Activated naive CD8-positive, alpha-beta T cell treated with anti-CD3 and anti-CD28 coated beads, Interleukin-2, amount 10 ng/mL, durations not matched to agents 7 days and 5 days (primary cell): ENCODE results near the gene CEBPE. TPM values are rescaled to one million over a fixed set of nuclear protein-coding genes. Genes with fewer than 3 reads are reported as not detected.
A peak's percentile ranks its signal among the peaks of the same experiment; 100 is the strongest.

Experiments
- ATAC-seq: fragments of 150-1000 bp; cut with Tn5 transposase; one replicate; pipeline ENCODE4 v1.10.0; 2021; ENCODE audit warnings: low read depth, moderate library complexity
- POLR2A ChIA-PET: fragments of 350-600 bp; sonication (Branson Sonifier 250); formaldehyde crosslinking; loops from one replicate; lab custom pipeline; 2021; ENCODE audit warnings: antibody characterized with exemption; lab: Charles Lee
- DNase-seq: peaks from one replicate; pipeline ENCODE4 v3.0.0; 2021
- H3K27ac Mint-ChIP-seq: one replicate; pipeline ENCODE4 v1.8.0; 2022; ENCODE audit warnings: mild to moderate bottlenecking, mixed read lengths
- H3K27me3 Mint-ChIP-seq: one replicate; pipeline ENCODE4 v1.8.0; 2022; ENCODE audit warnings: mild to moderate bottlenecking, moderate library complexity, mixed read lengths
- H3K36me3 Mint-ChIP-seq: one replicate; pipeline ENCODE4 v1.8.0; 2021; ENCODE audit warnings: mild to moderate bottlenecking, mixed read lengths
- H3K4me1 Mint-ChIP-seq: one replicate; pipeline ENCODE4 v1.8.0; 2021; ENCODE audit warnings: mixed read lengths
- H3K4me3 Mint-ChIP-seq: one replicate; pipeline ENCODE4 v1.8.0; 2022; ENCODE audit warnings: mild to moderate bottlenecking, moderate library complexity, mixed read lengths
- H3K9me3 Mint-ChIP-seq: one replicate; pipeline ENCODE4 v1.8.0; 2021; ENCODE audit warnings: mixed read lengths
- total RNA-seq, 2 experiments: library from RNA; stranded (reverse); gene quantifications; one replicate each; pipeline ENCODE4 v1.2.3, GENCODE V29; 2021

The CEBPE gene
- total RNA-seq, 2 experiments from 2014 or later: 1.8 to 2.1 TPM

DNA sequence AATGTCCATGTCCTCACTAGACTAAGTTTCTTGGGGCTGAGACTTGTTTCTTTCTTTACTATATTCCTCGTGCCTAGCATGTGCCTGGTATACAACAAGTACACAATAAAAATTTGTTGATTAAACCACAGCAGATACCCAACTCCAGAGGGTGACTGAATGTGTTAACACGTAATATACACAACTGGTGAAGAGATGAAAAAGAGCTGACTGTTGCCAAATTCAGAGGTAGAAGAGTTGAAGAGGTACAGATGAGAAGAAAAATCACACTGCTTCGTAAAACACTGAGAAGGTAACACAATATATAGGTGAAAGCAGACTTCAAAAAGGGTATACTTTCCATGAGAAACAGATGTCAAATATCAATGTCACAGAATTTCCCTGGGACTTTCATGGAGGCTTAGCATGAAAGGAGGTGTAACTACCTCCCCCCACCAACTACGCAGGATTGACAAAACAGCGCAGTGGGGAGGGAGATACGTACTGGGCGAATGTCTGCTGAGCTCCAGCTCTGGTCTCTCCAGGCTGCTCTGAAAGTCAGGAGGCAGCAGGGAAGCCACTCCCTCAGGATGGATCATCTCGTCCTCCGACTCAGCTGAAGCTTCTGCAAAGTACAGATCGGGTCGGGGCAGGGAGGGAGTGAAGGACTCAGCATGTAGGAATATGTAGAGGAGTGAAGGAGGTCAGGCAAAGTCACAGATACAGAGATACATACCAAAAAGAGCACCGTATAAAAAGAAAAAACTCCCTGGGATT is 29.4 kb downstream of the CEBPE start:
- POLR2A ChIA-PET: interaction anchor here (1.0 kb wide), 1 partner anchor 133 kb away, joined by 3 read pairs; the partner anchor contains the start of gene HAUS4
- no peak for DNase-seq
- Mint-ChIP-seq H3K4me3 (no peak overlapping the region), H3K4me1 (peaks cover 22% of the 10 kb centered on the region), H3K36me3 (peaks cover 29% of the 10 kb centered on the region), H3K9me3 (no peaks in the 10 kb centered on the region), H3K27me3 (no peaks in the 10 kb centered on the region), H3K27ac (no peak overlapping the region)
- ATAC-seq: no peak

- Mint-ChIP-seq H3K36me3 (peaks cover 25% of the 10 kb centered on the region), H3K9me3 (no peaks in the 10 kb centered on the region), H3K4me3 (no peak overlapping the region), H3K27me3 (no peaks in the 10 kb centered on the region), H3K4me1 (peaks cover 9% of the 10 kb centered on the region), H3K27ac (no peak overlapping the region)
- no peak for ATAC-seq
- no peak for DNase-seq
- POLR2A ChIA-PET: interaction anchor here (2.1 kb wide), 1 partner anchor 8 kb away, joined by 6 read pairs; the partner anchor contains the start of genes ACIN1 and C14orf119
These were observed 32.5 kb downstream of the CEBPE start for GRCh38 chr14:23086565-23086964.

- no peak for DNase-seq
- Mint-ChIP-seq H3K4me1 (peaks cover 7% of the 10 kb centered on the region), H3K36me3 (peaks cover 32% of the 10 kb centered on the region), H3K27ac (no peak overlapping the region), H3K9me3 (no peaks in the 10 kb centered on the region), H3K4me3 (no peak overlapping the region), H3K27me3 (no peaks in the 10 kb centered on the region)
- POLR2A ChIA-PET: interaction anchor here (2.1 kb wide), 1 partner anchor 9 kb away, joined by 6 read pairs; the partner anchor contains the start of genes ACIN1 and C14orf119
- ATAC-seq: no peak
These were observed 33.6 kb downstream of the CEBPE start for GRCh38 chr14:23085458-23085857.

GRCh38 chr14:23080474-23080873 is 38.6 kb downstream of the CEBPE start:
- POLR2A ChIA-PET: interaction anchor here (0.5 kb wide), 1 partner anchor 19 kb away, joined by 5 read pairs; no protein-coding TSS in a partner anchor
- Mint-ChIP-seq H3K36me3 (peaks cover 27% of the 10 kb centered on the region), H3K27me3 (no peaks in the 10 kb centered on the region), H3K27ac (no peak overlapping the region), H3K4me1 (peaks cover 2% of the 10 kb centered on the region), H3K4me3 (no peak overlapping the region), H3K9me3 (no peaks in the 10 kb centered on the region)
- DNase-seq (no peak), ATAC-seq (no peak)

GRCh38 chr14:23079716-23080115 is 39.3 kb downstream of the CEBPE start:
- POLR2A ChIA-PET: no interaction called here
- peak overlapping the region; percentile 22 for H3K27ac Mint-ChIP-seq
- no peak for ATAC-seq

DNA sequence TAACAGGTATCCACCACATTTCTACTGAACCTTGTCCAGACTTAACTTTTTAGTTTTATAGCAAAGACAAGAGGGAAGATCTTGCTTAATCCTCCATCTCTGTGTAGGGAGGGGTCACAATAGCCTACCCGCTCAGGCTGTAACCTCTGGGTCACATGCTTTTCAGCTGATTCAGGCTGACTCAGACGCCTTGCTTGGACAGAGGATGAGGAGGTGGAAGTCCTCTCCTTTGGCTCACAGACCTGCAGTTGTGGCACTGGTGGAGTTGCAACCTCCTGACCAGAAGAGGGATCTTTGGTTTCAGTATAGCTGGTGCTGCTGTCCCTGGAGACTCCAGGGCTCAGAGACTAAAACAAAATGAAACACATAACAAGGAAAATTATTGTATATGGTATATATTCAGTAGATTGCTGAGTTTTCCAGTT is 40.4 kb downstream of the CEBPE start:
- peaks cover 4% of the 10 kb centered on the region for H3K4me1 Mint-ChIP-seq
- ATAC-seq: no peak
- H3K27ac Mint-ChIP-seq: no peak overlapping the region

More at GRCh38 chr14:23079716-23080115, 39.3 kb downstream of the CEBPE start:
- no peak for DNase-seq
- Mint-ChIP-seq H3K36me3 (peaks cover 28% of the 10 kb centered on the region), H3K27me3 (no peaks in the 10 kb centered on the region), H3K9me3 (no peaks in the 10 kb centered on the region), H3K4me3 (no peak overlapping the region), H3K4me1 (peaks cover 4% of the 10 kb centered on the region)

DNA sequence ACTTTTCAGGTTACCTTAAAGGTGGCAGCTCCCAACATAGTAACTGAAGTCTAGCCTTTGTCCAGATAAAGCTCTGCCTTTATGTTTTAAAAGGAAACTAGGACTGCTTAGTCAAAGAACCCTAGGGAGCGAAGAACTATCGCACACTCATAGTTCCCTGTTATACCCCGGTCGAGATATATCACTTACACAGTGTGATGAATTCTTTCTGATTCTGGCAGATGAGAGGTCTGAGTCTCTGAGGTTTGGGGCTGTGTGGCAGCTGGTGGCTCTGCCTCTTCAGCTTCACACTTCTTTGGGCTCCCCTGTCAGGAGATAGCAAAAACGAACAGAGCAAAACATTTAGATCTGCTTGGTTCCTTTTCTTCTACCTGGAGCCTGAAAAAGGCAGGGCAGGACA is 41.1 kb downstream of the CEBPE start:
- DNase-seq (no peak), ATAC-seq (no peak)
- peaks cover 4% of the 10 kb centered on the region for H3K4me1 Mint-ChIP-seq
- POLR2A ChIA-PET: interaction anchor here (0.6 to 1.7 kb wide), 2 partner anchors 18 to 121 kb away, joined by 3 to 4 read pairs; partner anchors contain the start of genes ACIN1, C14orf119 and HAUS4
- no peak overlapping the region for H3K4me3 Mint-ChIP-seq
- H3K27me3 Mint-ChIP-seq: no peaks in the 10 kb centered on the region
- peaks cover 25% of the 10 kb centered on the region for H3K36me3 Mint-ChIP-seq
- no peaks in the 10 kb centered on the region for H3K9me3 Mint-ChIP-seq
- H3K27ac Mint-ChIP-seq: no peak overlapping the region

More for the DNA sequence above, 40.4 kb downstream of the CEBPE start:
- Mint-ChIP-seq H3K9me3 (no peaks in the 10 kb centered on the region), H3K36me3 (peaks cover 25% of the 10 kb centered on the region), H3K27me3 (no peaks in the 10 kb centered on the region), H3K4me3 (no peak overlapping the region)
- DNase-seq: no peak
- POLR2A ChIA-PET: no interaction called here

- Mint-ChIP-seq H3K27ac (no peak overlapping the region), H3K4me1 (peaks cover 4% of the 10 kb centered on the region), H3K4me3 (no peak overlapping the region), H3K27me3 (no peaks in the 10 kb centered on the region), H3K36me3 (peaks cover 25% of the 10 kb centered on the region), H3K9me3 (no peaks in the 10 kb centered on the region)
- POLR2A ChIA-PET: interaction anchor here (0.6 to 1.7 kb wide), 3 partner anchors 15 to 43 kb away, joined by 4 to 6 read pairs (median 4); partner anchors contain the start of genes ACIN1 and C14orf119
- no peak for ATAC-seq
- DNase-seq: no peak
These were observed 42.2 kb downstream of the CEBPE start for GRCh38 chr14:23076785-23077408.

DNA sequence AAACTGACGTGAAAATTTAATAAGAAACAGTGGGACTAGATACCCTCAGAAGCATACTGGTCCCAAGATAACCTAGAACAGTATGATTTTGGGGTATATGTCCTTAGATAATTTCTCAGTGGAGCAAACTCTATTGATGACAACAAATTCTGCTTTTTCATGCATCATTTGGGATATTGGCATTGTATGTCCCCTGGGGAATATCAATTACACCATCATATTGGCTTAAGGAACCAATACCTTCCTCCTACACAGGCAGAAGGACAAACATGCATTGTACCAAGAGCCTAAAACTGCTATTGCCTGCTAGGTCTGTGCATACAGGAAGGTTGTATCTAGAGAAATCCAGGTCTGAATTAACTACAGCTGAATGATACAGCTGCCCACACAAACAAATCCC is 44.1 kb downstream of the CEBPE start:
- ATAC-seq (no peak), DNase-seq (no peak)
- peaks cover 15% of the 10 kb centered on the region for H3K36me3 Mint-ChIP-seq
- peaks cover 15% of the 10 kb centered on the region for H3K4me1 Mint-ChIP-seq
- H3K27me3 Mint-ChIP-seq: no peaks in the 10 kb centered on the region
- POLR2A ChIA-PET: no interaction called here
- no peak overlapping the region for H3K4me3 Mint-ChIP-seq
- no peaks in the 10 kb centered on the region for H3K9me3 Mint-ChIP-seq
- no peak overlapping the region for H3K27ac Mint-ChIP-seq

- peak overlapping the region; percentile 88 for H3K27ac Mint-ChIP-seq
- H3K9me3 Mint-ChIP-seq: no peaks in the 10 kb centered on the region
- POLR2A ChIA-PET: interaction anchor here (0.6 to 3.2 kb wide), 11 partner anchors 10 to 483 kb away, joined by 3 to 29 read pairs (median 4); partner anchors contain the start of genes ACIN1, C14orf119, DAD1 and PABPN1
- H3K4me3 Mint-ChIP-seq: peak overlapping the region; percentile 93
- H3K27me3 Mint-ChIP-seq: no peaks in the 10 kb centered on the region
- H3K36me3 Mint-ChIP-seq: peaks cover 15% of the 10 kb centered on the region
- peaks cover 15% of the 10 kb centered on the region for H3K4me1 Mint-ChIP-seq
- ATAC-seq: no peak
- DNase-seq: no peak
These were observed 47.0 kb downstream of the CEBPE start for GRCh38 chr14:23071921-23072539.

DNA sequence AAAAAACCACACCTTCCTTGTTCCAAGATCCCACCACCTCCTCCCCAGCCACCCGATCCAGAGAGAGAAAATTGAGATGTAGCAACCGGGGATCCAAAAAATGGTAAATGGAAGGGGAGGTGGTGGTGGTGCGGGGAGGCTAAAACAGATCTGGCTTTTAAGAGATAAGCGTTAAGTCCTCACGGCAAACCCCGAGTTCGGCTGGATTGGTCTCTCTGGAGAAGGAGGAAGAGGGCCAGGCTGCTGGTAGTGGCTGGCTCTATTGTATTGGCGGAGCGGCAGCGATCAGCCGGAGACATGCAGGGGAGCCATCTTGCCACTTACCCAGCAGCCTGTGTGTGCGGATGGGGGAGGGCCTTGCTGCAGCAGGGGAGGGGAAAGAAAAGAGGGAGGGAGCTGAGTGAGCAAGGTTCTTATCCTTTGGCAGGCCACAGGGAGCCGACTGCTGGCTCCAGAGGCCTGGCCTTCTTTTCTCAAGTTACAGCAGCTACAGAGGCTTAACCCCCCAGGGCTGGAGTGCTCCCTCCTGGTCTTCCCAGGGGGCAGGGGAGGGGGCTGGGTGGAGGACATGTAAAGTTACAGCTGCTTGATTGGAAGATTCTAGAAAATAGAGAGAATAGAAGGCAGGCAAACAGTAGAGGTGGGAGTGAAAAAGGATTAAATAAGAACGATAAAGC is 47.7 kb downstream of the CEBPE start:
- peak overlapping the region; percentile 93 for H3K4me3 Mint-ChIP-seq
- no peaks in the 10 kb centered on the region for H3K27me3 Mint-ChIP-seq
- peaks cover 15% of the 10 kb centered on the region for H3K4me1 Mint-ChIP-seq
- H3K27ac Mint-ChIP-seq: peak overlapping the region; percentile 88
- POLR2A ChIA-PET: interaction anchor here (0.6 to 3.2 kb wide), 13 partner anchors 9 to 482 kb away, joined by 3 to 29 read pairs (median 4); partner anchors contain the start of genes ACIN1, C14orf119, DAD1 and HAUS4
- ATAC-seq (peak; percentile 97), DNase-seq (peak; percentile 75)
- no peaks in the 10 kb centered on the region for H3K9me3 Mint-ChIP-seq
- peaks cover 15% of the 10 kb centered on the region for H3K36me3 Mint-ChIP-seq

DNA sequence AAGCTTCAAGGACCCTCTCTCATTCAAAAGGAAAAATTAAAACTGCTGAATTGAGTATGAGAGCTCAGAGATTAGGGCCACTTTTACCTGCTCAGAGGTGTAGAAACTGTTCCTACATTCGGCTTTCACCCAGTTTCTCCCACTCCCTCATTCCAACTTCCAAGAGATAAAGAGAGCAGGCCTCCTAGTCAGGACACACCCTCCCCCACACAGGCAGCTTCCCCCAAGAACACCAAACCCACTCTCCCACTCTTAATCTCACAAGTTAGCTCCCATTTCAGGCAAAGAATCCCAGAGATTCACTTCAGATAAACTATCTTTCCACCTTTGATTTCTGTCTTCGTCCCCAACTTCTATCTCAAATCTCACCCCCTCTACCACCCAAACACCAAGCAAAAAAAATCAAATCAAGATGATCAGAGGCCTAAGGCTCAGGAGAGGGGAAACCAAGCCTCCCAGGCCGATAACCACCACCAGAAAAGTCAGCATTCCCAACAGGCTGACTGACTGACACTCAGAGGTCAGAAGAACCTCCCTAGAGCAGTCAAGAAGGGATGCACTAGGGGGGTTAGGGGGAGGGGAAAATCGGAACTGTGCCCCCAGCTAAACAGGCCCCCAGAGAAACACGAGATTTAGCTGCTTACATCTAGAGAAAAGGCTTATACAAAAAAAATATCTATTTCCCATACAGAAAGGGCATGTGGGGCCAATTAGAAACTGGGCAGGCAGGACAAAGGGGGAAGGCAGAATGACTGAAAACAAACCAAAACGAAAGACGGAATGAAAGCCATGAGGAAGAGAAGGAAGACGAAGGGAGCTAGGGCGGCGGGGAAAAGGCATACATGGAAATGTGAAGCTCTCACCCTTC is 48.6 kb downstream of the CEBPE start:
- peaks cover 15% of the 10 kb centered on the region for H3K4me1 Mint-ChIP-seq
- ATAC-seq (no peak), DNase-seq (no peak)
- H3K27ac Mint-ChIP-seq: peak overlapping the region; percentile 88
- POLR2A ChIA-PET: interaction anchor here (0.6 to 3.2 kb wide), 8 partner anchors 8 to 251 kb away, joined by 3 to 29 read pairs (median 4); partner anchors contain the start of genes ACIN1, C14orf119, HAUS4 and PABPN1
- peaks cover 10% of the 10 kb centered on the region for H3K36me3 Mint-ChIP-seq
- no peaks in the 10 kb centered on the region for H3K9me3 Mint-ChIP-seq
- no peaks in the 10 kb centered on the region for H3K27me3 Mint-ChIP-seq
- H3K4me3 Mint-ChIP-seq: peak overlapping the region; percentile 93
